Esophagus squamous epithelium (tissue), 5 donors: Measurements from ENCODE around the gene PARP12. TPM values are rescaled to one million over a fixed set of nuclear protein-coding genes. Genes with fewer than 3 reads are reported as not detected.

Experiments used
- DNase-seq: peaks from one replicate; lab custom pipeline; 2025; lab: John Stamatoyannopoulos, UW
- H3K27ac ChIP-seq, 4 donors: fragments of 200-600 bp; sonication (generic); one replicate each; pipeline ENCODE4 v1.5.1; 2016 to 2019; ENCODE audit warnings: mild to moderate bottlenecking in 1 of 4
- H3K27me3 ChIP-seq, 4 donors: fragments of 200-600 bp; sonication (generic); 1 replicate in 3 of 4; 2 replicates in 1 of 4; pipeline versions ENCODE4 v1.5.1 to v1.6.0; 2017 to 2021; ENCODE audit warnings: antibody characterized with exemption in 1 of 4
- H3K36me3 ChIP-seq, 3 donors: fragments of 200-600 bp; sonication (generic); one replicate each; pipeline ENCODE4 v1.5.1; 2016 to 2019
- H3K4me1 ChIP-seq, 3 donors: fragments of 200-600 bp; sonication (generic); one replicate each; pipeline ENCODE4 v1.5.1; 2017 to 2019
- H3K4me3 ChIP-seq, 4 donors: fragments of 200-600 bp; sonication (generic); 1 replicate in 3 of 4; 2 replicates in 1 of 4; pipeline ENCODE4 v1.5.1; 2016 to 2019; ENCODE audit warnings: mild to moderate bottlenecking in 2 of 4, moderate library complexity in 1 of 4
- H3K9me3 ChIP-seq, 3 donors: fragments of 200-600 bp; sonication (generic); one replicate each; pipeline ENCODE4 v1.5.1; 2016 to 2019
- POLR2A ChIP-seq, 4 donors: fragments of 450-650 bp; IDR thresholded peaks; one replicate each; pipeline ENCODE4 v1.6.1; 2017; ENCODE audit warnings: antibody characterized with exemption in 4 of 4, mild to moderate bottlenecking in 4 of 4, moderate library complexity in 3 of 4
- WGBS, 2 donors: methylation state at CpG; one replicate each; pipeline ENCODE4 v1.1.5; 2018; 5-methylcytosine and 5-hydroxymethylcytosine counted together
- intact Hi-C: fragments of 100-400 bp; cut with DNase I; formaldehyde crosslinking; loops from one replicate; pipeline ENCODE4 v1.15.0; 2022
- total RNA-seq, 4 donors: library from RNA; depleted of rRNA; stranded (reverse); fragments of >200 nt; gene quantifications; one replicate each; pipeline ENCODE4 v1.1.0, GENCODE V29; 2016
- TF ChIP-seq, protein P1 (sequence below), 6 experiments: fragments of 450-650 bp in 4 of 6; fragments of 200-600 bp in 2 of 6; sonication (generic) in 2 of 6; IDR thresholded peaks; one replicate each; pipeline ENCODE4 v1.5.1; 2016 to 2019; ENCODE audit warnings: antibody characterized with exemption in 6 of 6, mild to moderate bottlenecking in 4 of 6, moderate library complexity in 4 of 6
- donor health status: DM: yes; HTN: yes; CAD: no.

The PARP12 gene
- total RNA-seq, 4 donors from 2014 or later, result 17.0 to 28.6 (median 22.1) TPM

DNA sequence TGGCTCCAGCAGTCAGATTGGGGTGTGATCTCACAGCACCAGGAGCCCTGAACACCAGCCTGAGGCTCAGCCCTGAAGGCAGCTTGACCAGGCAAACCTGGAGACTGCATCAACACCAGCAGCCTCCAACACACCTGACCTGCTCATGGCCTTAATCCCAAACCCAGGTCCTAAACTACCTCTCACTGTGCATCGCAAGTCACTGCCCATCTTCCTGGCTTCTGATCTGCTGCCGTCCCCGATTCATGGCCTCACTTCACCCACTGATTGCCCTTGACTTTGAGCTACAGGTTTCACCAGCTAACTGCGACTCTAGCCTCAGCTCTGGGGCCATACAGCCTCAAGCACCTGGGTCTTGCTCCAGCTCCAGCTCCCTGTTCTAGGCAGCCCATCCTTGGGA is 49.1 kb downstream of the PARP12 start:
- 82 to 94% methylated on average over 3 to 4 of the region's 4 CpGs for WGBS, 2 donors
- intact Hi-C loops, result loop anchor here (10.0 kb wide), 1 partner anchor 321 kb away; no protein-coding TSS in a partner anchor
- Histone ChIP-seq H3K9me3 (no peaks in the 10 kb centered on the region), H3K27ac (no peak overlapping the region), H3K27me3 (peaks cover 0 to 3% (median 0%) of the 10 kb centered on the region in 4 donors), H3K4me3 (no peak overlapping the region), H3K36me3 (no peaks in the 10 kb centered on the region), H3K4me1 (no peaks in the 10 kb centered on the region)
- DNase-seq, result no peak
- TF ChIP-seq, protein P1, sequence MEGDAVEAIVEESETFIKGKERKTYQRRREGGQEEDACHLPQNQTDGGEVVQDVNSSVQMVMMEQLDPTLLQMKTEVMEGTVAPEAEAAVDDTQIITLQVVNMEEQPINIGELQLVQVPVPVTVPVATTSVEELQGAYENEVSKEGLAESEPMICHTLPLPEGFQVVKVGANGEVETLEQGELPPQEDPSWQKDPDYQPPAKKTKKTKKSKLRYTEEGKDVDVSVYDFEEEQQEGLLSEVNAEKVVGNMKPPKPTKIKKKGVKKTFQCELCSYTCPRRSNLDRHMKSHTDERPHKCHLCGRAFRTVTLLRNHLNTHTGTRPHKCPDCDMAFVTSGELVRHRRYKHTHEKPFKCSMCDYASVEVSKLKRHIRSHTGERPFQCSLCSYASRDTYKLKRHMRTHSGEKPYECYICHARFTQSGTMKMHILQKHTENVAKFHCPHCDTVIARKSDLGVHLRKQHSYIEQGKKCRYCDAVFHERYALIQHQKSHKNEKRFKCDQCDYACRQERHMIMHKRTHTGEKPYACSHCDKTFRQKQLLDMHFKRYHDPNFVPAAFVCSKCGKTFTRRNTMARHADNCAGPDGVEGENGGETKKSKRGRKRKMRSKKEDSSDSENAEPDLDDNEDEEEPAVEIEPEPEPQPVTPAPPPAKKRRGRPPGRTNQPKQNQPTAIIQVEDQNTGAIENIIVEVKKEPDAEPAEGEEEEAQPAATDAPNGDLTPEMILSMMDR (IDR thresholded peaks at IDR 0.05), result no peak
- no peak for TF ChIP-seq POLR2A (IDR thresholded peaks at IDR 0.05)

DNA sequence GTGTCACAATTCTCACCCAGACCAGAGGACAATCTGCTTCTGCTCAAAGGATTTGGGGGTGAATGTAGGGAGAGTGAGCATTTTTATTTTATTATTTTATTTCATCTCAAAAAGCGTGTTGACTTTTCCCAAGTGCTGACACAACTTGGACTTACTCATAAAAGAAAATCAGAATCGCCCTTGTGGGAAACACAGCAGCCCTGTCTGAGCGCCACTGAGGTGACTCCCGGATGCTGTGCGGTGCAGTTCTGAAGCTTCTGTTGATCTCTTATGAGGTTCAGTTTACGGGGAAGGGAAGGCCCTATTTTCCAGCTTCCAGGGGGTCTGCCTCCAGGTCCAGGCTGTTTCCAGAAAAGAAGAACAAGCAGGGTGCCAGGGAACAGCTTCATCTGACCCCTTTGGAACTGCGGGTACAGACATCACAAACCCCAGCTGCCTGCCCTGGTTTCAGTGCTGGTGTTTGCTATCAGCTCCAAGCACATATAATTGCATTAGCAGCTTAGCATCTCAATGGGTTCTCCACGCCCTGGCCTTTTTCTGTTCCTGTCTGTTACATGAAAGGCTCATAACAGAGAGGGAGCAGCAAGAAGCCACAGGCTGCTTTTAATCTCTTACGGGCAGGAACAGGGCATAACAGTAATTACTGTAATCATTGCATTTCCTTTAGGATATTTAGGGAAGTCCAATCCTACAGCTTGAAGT is 52.4 kb downstream of the PARP12 start:
- DNase-seq, result no peak
- Histone ChIP-seq H3K27me3 (peaks cover 0 to 7% (median 0%) of the 10 kb centered on the region in 4 donors), H3K36me3 (no peaks in the 10 kb centered on the region), H3K4me3 (no peak overlapping the region), H3K27ac (no peak overlapping the region), H3K9me3 (no peaks in the 10 kb centered on the region), H3K4me1 (no peaks in the 10 kb centered on the region)
- WGBS, 2 donors, result 83 to 91% methylated on average over 8 to 9 of the region's 9 CpGs
- intact Hi-C loops, result loop anchor here (10.0 kb wide), 1 partner anchor 324 kb away; no protein-coding TSS in a partner anchor
- TF ChIP-seq POLR2A (IDR thresholded peaks at IDR 0.05), result no peak
- TF ChIP-seq, protein P1 (IDR thresholded peaks at IDR 0.05), result no peak

DNA sequence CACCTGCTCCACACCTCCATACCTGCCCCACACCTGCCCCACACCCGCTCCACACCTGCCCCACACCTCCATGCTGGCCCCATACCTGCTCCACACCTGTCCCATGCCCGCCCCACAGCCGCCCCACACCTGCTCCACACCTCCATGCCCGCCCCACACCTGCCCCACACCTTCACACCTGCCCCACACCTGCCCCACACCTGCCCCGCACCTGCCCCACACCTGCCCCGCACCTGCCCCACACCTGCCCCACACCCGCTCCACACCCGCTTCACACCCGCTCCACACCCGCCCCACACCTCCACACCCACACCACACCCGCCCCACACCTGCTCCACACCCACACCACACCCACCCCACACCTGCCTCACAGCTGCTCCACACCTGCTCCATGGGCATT is 53.0 kb downstream of the PARP12 start:
- WGBS, 2 donors, result 60% methylated on average over 1 of the region's 11 CpGs; no CpG with 5 or more reads in 1 of the 2 donors
- Histone ChIP-seq H3K27me3 (peaks cover 0 to 7% (median 0%) of the 10 kb centered on the region in 4 donors), H3K9me3 (no peaks in the 10 kb centered on the region), H3K4me1 (no peaks in the 10 kb centered on the region), H3K27ac (no peak overlapping the region), H3K4me3 (no peak overlapping the region), H3K36me3 (no peaks in the 10 kb centered on the region)
- intact Hi-C loops, result loop anchor here (10.0 kb wide), 1 partner anchor 325 kb away; no protein-coding TSS in a partner anchor
- TF ChIP-seq POLR2A (IDR thresholded peaks at IDR 0.05), result no peak
- TF ChIP-seq, protein P1 (IDR thresholded peaks at IDR 0.05), result no peak
- no peak for DNase-seq

DNA sequence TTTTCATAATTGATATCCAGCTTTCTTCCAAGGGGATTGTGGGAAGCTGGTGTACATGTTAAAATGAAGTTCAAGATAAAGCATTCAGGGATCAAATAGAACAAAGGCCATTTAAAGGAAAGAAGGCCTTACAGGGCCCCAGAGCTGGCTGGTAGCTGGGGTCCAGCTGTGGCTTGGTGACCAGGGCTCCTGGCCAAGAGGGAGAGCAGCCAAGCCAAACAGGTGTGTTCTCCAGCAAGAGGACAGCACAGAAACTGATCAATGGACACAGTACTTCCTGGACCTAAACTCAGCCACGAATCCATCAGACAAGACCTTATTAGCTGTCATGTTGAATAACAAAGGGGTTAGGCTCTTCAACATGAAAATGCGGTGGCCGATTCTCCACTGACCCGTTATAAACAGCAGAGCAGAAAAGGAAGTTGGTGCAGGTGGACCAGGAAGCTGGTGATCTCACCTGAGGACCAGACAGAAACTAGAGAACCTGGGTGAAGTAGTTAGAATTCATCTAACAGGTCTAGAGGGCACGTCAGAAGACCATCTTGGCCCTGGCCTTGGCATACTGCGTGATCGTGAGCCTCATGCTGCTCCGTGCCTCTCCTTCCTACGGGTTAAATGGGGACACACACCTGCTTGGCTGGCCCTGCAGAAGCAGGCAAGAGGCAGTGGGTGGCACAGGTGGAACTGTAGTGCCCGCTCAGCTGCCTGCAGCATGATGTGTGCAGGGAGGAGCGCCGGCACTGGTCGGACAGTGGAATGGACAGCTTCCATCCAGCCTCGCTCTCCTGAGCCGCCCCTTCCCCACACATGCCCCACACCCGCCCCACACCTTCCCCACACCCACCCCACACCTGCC is 53.8 kb downstream of the PARP12 start:
- Histone ChIP-seq H3K9me3 (no peaks in the 10 kb centered on the region), H3K27me3 (peaks cover 0 to 7% (median 0%) of the 10 kb centered on the region in 4 donors), H3K36me3 (no peaks in the 10 kb centered on the region), H3K4me1 (no peaks in the 10 kb centered on the region), H3K27ac (no peak overlapping the region), H3K4me3 (no peak overlapping the region)
- TF ChIP-seq, protein P1 (IDR thresholded peaks at IDR 0.05), result no peak
- no peak for TF ChIP-seq POLR2A (IDR thresholded peaks at IDR 0.05)
- DNase-seq, result no peak
- intact Hi-C loops, result no loop called here
- WGBS, 2 donors, result 83 to 85% methylated on average over 9 to 13 of the region's 16 CpGs
